Measurements from ENCODE around the gene GNB5.

- TF ChIP-seq CTCF (IDR thresholded peaks at IDR 0.05; ENCODE audit: poor library complexity, severe bottlenecking) (no peak), REST (IDR thresholded peaks at IDR 0.05; ENCODE audit: borderline replicate concordance) (no peak), POLR2AphosphoS5 (IDR thresholded peaks at IDR 0.05) (no peak), EZH2 (IDR thresholded peaks at IDR 0.05; ENCODE audit: borderline replicate concordance, insufficient read depth, low read length, poor library complexity, severe bottlenecking) (no peak), RAD21 (conservative IDR thresholded peaks at IDR 0.05) (no peak), EP300 (conservative IDR thresholded peaks at IDR 0.05; ENCODE audit: poor library complexity, severe bottlenecking) (no peak)
Measured at GRCh38 chr15:52111517-52112202, 79.5 kb downstream of the GNB5 start.

All from neural cell (in vitro differentiated cells).